Activated CD8-positive, alpha-beta memory T cell treated with anti-CD3 and anti-CD28 coated beads, Interleukin-2, amount 10 ng/mL, durations not matched to agents 7 days and 5 days (primary cell): ENCODE results near the gene ACOX1. TPM values are rescaled to one million over a fixed set of nuclear protein-coding genes. Genes with fewer than 3 reads are reported as not detected.

Source experiments
- ATAC-seq: fragments of 150-1000 bp; cut with Tn5 transposase; one replicate; pipeline ENCODE4 v1.10.0; 2021; ENCODE audit warnings: moderate library complexity
- CTCF ChIA-PET: fragments of 350-600 bp; sonication (Branson Sonifier 250); formaldehyde crosslinking; loops from one replicate; lab custom pipeline; 2021; ENCODE audit warnings: antibody characterized with exemption; lab: Charles Lee
- DNase-seq: peaks from one replicate; pipeline ENCODE4 v3.0.0-alpha.2; 2020
- H3K27ac Mint-ChIP-seq: one replicate; pipeline ENCODE4 v1.8.0; 2021; ENCODE audit warnings: mild to moderate bottlenecking, mixed read lengths
- H3K27me3 Mint-ChIP-seq: one replicate; pipeline ENCODE4 v1.8.0; 2021; ENCODE audit warnings: mixed read lengths
- H3K36me3 Mint-ChIP-seq: one replicate; pipeline ENCODE4 v1.8.0; 2021; ENCODE audit warnings: mild to moderate bottlenecking, mixed read lengths
- H3K4me1 Mint-ChIP-seq: one replicate; pipeline ENCODE4 v1.8.0; 2021; ENCODE audit warnings: mixed read lengths
- H3K4me3 Mint-ChIP-seq: one replicate; pipeline ENCODE4 v1.8.0; 2021; ENCODE audit warnings: mild to moderate bottlenecking, moderate library complexity, mixed read lengths
- H3K9me3 Mint-ChIP-seq: one replicate; pipeline ENCODE4 v1.8.0; 2022; ENCODE audit warnings: low read depth, mixed read lengths
- total RNA-seq, 2 experiments: library from RNA; stranded (reverse); gene quantifications; one replicate each; pipeline ENCODE4 v1.2.3, GENCODE V29; 2021

The ACOX1 gene
- total RNA-seq, 2 experiments from 2014 or later = 28.8 to 33.8 TPM

DNA sequence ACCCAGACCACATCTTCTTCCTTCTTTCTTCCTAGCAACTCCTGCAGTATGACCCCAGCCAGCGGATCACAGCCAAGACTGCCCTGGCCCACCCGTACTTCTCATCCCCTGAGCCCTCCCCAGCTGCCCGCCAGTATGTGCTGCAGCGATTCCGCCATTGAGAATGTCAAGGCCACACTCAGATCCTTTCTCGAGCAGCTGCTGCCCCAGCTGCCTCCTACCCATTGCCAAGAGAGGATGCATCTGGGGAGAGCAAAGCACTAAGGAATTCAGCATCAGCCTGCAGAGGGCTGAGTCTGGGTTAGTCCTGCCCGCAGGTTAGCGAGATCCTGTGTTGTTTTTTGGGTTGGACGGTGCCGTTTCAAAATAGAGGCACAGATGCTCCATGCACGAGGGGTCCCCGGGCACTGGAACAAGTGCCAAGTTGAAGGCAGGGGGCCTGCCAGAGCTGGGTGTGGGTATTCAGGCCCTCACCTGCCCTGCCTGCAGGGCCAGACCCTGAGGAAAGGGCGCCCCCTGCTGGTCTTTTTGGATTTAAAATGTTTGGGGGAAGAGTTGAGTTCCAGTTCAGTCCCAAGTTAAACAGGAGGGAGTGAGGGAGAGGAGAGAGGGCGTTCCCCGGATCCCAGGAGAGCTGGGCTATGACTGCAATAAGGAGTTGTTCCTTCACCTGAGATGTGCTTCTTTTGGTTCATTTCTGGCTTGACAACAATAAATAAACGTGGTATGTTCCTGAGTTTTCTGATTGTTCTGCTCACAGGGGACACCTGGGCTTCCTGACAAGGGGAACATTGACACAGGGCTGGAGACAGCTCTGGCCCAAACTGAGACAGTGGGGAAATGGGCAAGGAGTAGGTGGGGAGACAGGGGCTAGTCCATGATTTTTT is 26.5 kb upstream of the ACOX1 start:
- DNase-seq (peak; percentile 88), ATAC-seq (peak; percentile 75)
- H3K4me1 Mint-ChIP-seq = no peaks in the 10 kb centered on the region
- no peaks in the 10 kb centered on the region for H3K36me3 Mint-ChIP-seq
- CTCF ChIA-PET = interaction anchor here (0.9 to 13.4 kb wide), 33 partner anchors 9 to 408 kb away, joined by 3 to 135 read pairs (median 5); partner anchors contain the start of genes GALK1, MRPL38, SPHK1 and TRIM65
- H3K4me3 Mint-ChIP-seq = no peak overlapping the region
- no peaks in the 10 kb centered on the region for H3K27me3 Mint-ChIP-seq
- H3K9me3 Mint-ChIP-seq = no peaks in the 10 kb centered on the region
- H3K27ac Mint-ChIP-seq = peak overlapping the region; percentile 14

DNA sequence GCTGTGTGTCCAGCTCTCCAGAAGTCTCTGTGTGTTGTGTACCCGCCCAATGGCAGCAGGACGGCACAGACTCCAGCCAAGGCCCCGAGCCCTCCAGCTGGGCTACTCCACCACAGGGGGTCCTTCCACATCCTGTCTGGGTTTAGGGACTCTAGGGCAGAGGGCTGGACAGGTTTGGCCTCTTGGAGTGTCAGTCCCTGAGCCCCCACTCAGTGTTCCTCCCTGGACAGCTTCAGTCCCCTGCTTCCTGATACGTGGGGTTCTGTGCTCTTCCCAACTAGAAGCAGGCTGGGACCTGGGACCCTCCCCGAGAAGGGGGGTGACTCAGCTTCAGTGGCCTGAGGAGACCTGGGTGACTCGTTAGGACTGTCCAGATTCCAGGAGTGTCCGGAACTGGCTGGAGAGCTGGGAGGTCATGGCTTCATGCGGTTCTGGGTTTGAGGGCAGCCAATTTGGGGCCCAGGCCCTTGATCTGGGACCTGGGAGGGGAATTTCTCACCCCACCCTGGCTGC is 25.8 kb upstream of the ACOX1 start:
- H3K9me3 Mint-ChIP-seq = no peaks in the 10 kb centered on the region
- H3K4me1 Mint-ChIP-seq = no peaks in the 10 kb centered on the region
- ATAC-seq (no peak), DNase-seq (no peak)
- no peaks in the 10 kb centered on the region for H3K36me3 Mint-ChIP-seq
- H3K4me3 Mint-ChIP-seq = no peak overlapping the region
- CTCF ChIA-PET = interaction anchor here (0.9 to 13.4 kb wide), 30 partner anchors 8 to 409 kb away, joined by 3 to 135 read pairs (median 5); partner anchors contain the start of genes FBF1, GALK1, MRPL38 and SPHK1
- no peak overlapping the region for H3K27ac Mint-ChIP-seq
- no peaks in the 10 kb centered on the region for H3K27me3 Mint-ChIP-seq

DNA sequence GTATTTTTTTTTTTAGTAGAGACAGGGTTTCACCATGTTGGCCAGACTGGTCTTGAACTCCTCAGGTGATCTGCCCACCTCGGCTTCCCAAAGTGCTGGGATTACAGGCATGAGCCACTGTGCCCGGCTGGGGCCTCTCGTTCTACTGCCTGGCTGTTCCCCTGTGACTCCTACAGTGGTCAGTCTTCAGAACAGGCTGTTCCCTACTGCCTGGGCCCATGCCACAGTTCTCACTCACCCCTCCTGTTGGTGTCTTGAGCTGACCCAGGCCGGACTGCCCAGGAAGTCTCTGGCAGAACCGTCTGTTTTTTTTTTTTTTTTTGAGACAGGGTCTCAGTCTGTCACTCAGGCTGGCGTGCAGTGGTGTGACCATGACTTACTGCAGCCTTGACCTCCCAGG is 24.9 kb upstream of the ACOX1 start:
- no peaks in the 10 kb centered on the region for H3K9me3 Mint-ChIP-seq
- DNase-seq = no peak
- CTCF ChIA-PET = interaction anchor here (0.9 to 13.4 kb wide), 11 partner anchors 13 to 381 kb away, joined by 3 to 135 read pairs (median 8); partner anchors contain the start of genes FBF1, GALK1, MRPL38 and SPHK1
- H3K4me1 Mint-ChIP-seq = no peaks in the 10 kb centered on the region
- no peak overlapping the region for H3K27ac Mint-ChIP-seq
- no peak for ATAC-seq
- H3K4me3 Mint-ChIP-seq = no peak overlapping the region
- H3K36me3 Mint-ChIP-seq = no peaks in the 10 kb centered on the region
- no peaks in the 10 kb centered on the region for H3K27me3 Mint-ChIP-seq

DNA sequence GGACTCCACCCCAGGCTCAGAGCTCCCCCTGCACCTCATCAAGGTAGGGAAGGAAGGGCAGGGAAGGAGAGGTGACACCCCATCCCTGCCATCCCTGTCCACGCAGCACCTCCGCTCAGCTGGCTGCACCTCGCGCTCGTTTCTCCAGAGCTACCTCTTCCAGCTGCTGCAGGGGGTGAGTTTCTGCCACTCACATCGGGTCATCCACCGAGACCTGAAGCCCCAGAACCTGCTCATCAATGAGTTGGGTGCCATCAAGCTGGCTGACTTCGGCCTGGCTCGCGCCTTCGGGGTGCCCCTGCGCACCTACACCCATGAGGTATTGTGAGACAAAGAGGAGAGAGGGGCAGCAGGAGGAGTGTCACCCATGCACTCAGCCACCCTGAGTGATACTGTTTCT is 23.1 kb upstream of the ACOX1 start:
- no peak for ATAC-seq

DNA sequence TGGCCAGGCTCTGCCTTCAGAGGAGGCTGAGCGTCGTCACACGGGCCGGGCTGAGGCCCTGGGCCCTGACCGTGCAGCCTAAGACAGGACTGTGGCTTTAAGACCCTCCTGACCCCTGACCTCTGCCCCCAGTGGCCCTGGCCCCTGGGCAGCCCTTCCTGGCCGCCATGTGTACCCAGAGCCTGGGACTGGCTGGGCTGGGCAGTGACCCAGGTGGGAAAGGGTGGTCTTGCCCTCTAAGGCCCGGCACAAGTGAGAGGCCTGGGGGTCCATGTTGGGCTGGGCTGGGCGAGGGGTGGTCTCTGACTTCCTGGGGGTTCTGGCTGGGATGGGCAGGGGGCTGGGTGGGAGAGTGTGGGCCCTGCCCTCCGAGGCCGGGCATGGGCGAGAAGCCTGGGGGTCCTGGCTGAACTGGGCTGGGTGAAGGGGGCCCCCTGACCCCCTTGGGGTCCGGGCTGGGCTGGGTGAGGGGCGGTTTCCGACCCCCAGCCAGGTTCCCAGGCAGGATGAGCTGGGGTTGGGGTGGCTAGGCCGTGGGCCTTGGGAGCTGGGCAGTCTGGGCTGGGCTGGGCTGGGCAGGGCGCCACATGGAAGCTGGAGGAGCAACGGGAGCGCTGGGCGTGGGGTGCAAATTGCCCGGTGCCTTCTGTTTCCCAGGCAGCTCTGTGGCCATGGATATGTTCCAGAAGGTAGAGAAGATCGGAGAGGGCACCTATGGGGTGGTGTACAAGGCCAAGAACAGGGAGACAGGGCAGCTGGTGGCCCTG is 22.0 kb upstream of the ACOX1 start, which contains the start of gene CDK3:
Gene CDK3, plus strand, starts transcription at position 101 of the 767 bp plus-strand sequence. Its CDS starts 571 bp downstream, at position 672.
- CTCF ChIA-PET = interaction anchor here (0.6 to 13.4 kb wide), 20 partner anchors 9 to 539 kb away, joined by 3 to 135 read pairs (median 4); partner anchors contain the start of genes ACOX1, MRPL38, SPHK1 and TEN1
- H3K9me3 Mint-ChIP-seq = no peaks in the 10 kb centered on the region
- peaks cover 14% of the 10 kb centered on the region for H3K4me1 Mint-ChIP-seq
- no peaks in the 10 kb centered on the region for H3K27me3 Mint-ChIP-seq
- H3K36me3 Mint-ChIP-seq = no peaks in the 10 kb centered on the region
- no peak for DNase-seq
- ATAC-seq = no peak
- no peak within 1 kb of the TSS for H3K4me3 Mint-ChIP-seq
- H3K27ac Mint-ChIP-seq = peak within 1 kb of the TSS; percentile 19

More for the DNA sequence above, 23.1 kb upstream of the ACOX1 start:
- Mint-ChIP-seq H3K9me3 (no peaks in the 10 kb centered on the region), H3K4me3 (no peak overlapping the region), H3K27ac (no peak overlapping the region), H3K27me3 (no peaks in the 10 kb centered on the region), H3K36me3 (no peaks in the 10 kb centered on the region), H3K4me1 (peaks cover 6% of the 10 kb centered on the region)
- CTCF ChIA-PET = interaction anchor here (0.9 to 13.4 kb wide), 8 partner anchors 11 to 383 kb away, joined by 3 to 135 read pairs (median 10); partner anchors contain the start of genes MRPL38, SPHK1 and TRIM65
- no peak for DNase-seq

DNA sequence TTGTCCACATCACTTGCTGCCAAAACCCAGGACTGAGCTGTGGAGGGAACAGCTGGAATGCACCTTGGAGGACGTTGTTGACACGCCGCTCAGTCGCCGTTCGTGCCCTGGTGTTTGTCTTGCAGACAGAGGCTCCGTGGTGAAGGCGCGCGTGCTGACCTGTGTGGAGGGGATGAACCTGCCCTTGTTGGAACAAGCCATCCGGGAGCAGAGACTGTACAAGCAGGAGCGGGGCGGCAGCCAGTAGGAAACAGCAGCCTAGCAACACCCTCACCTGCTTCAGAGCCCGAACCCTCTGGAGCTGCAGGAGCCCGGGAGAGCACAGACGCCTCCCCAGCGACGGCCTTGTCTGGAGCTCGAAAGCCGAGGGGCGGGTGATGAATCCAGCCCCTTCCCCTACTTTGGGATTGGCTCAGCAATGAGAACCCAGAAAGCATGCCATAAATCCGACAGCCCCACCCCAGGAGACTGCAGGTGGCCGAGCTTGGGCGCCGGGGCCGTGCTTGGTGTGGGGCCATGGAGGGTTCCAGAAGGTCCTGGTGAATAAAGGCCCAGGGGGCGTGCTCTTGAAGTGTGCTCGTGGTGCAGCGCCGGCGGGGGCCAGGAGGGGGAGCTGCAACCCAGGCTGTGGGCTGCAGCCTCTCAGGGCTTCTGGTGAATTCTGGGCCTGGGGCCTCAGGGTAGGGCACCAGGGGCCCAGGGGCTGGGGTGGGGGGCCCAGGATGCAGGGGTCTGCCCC is 21.2 kb upstream of the ACOX1 start:
- no peaks in the 10 kb centered on the region for H3K36me3 Mint-ChIP-seq
- CTCF ChIA-PET = interaction anchor here (0.6 to 13.4 kb wide), 18 partner anchors 10 to 539 kb away, joined by 3 to 135 read pairs (median 4); partner anchors contain the start of genes ACOX1, MRPL38 and TEN1
- ATAC-seq (peak; percentile 77), DNase-seq (peak; percentile 75)
- no peaks in the 10 kb centered on the region for H3K27me3 Mint-ChIP-seq
- no peaks in the 10 kb centered on the region for H3K9me3 Mint-ChIP-seq
- H3K27ac Mint-ChIP-seq = no peak overlapping the region
- H3K4me1 Mint-ChIP-seq = peaks cover 14% of the 10 kb centered on the region
- no peak overlapping the region for H3K4me3 Mint-ChIP-seq

DNA sequence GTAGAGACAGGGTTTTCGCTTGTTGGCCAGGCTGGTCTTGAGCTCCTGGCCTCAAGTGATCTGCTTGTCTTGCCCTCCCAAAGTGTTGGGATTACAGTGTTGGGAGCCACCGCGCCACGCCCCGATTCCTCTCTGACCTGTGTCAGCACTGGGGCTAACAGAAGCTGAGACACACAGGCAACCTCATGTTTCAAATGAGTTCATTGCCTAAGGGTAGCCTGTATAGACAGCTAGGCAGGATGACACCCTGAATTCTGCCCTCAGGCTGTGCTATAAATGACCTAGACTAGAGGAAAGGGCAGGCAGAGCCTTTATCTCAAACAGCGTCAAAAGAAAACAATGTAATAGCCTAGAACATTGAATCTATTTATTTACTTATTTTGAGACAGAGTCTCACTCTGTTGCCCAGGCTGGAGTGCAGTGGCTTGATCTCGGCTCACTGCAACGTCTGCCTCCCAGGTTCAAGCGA is 19.4 kb upstream of the ACOX1 start:
- DNase-seq (no peak), ATAC-seq (no peak)
- no peaks in the 10 kb centered on the region for H3K27me3 Mint-ChIP-seq
- H3K27ac Mint-ChIP-seq = no peak overlapping the region
- peaks cover 14% of the 10 kb centered on the region for H3K4me1 Mint-ChIP-seq
- H3K36me3 Mint-ChIP-seq = no peaks in the 10 kb centered on the region
- no peak overlapping the region for H3K4me3 Mint-ChIP-seq
- no peaks in the 10 kb centered on the region for H3K9me3 Mint-ChIP-seq
- CTCF ChIA-PET = interaction anchor here (0.6 to 13.4 kb wide), 7 partner anchors 14 to 94 kb away, joined by 3 to 135 read pairs (median 7); partner anchors contain the start of genes FBF1 and MRPL38

DNA sequence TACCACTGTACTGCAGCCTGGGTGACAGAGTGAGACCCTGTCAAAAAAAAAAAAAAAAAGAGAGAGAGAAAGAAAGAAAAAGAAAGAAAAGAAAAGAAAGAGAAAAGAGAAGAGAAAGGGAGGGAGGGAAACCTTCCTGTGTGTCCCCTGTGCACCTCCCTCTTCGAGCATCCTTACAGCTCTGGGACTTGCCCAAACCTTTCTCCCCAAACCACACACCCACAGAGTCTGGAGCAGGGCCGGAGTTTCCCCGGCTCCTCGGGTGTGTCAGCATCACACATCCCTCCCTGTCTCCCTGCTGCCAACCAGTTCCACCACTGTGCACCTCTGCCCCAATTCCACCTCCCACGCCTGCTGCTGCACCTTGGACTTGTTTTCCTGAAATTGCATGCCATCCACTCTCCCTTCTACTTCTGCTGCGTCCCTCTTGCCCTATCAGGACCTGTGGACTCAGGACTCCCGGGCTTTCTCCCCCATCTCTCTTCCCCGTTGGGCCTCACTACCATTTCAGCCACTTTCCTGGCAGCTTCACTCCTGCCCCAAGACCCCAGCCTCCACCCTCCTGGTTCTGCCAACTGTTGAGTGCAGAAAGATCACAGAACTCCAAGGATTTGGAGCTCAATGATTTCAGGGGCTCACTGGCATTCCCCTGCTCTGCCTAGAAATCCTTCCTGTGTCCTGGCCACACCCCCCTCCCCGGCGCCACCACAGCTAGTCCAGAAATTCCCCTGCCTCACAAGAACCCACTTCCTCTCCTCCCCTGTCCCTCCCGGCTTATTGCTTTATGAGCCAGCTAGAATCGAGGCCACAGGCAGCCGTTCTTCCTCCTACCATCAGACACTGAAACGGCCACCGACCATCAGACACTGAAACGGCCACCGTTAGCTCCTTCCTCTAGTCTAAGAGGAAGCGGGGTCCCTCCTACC is 18.0 kb upstream of the ACOX1 start:
- ATAC-seq (peak; percentile 32), DNase-seq (peak; percentile 54)
- Mint-ChIP-seq H3K4me3 (peak overlapping the region; percentile 25), H3K9me3 (no peaks in the 10 kb centered on the region), H3K27me3 (no peaks in the 10 kb centered on the region), H3K27ac (peak overlapping the region; percentile 79), H3K36me3 (no peaks in the 10 kb centered on the region), H3K4me1 (peaks cover 14% of the 10 kb centered on the region)
- CTCF ChIA-PET = interaction anchor here (0.6 to 13.4 kb wide), 11 partner anchors 9 to 1628 kb away, joined by 3 to 135 read pairs (median 6); partner anchors contain the start of gene MRPL38

DNA sequence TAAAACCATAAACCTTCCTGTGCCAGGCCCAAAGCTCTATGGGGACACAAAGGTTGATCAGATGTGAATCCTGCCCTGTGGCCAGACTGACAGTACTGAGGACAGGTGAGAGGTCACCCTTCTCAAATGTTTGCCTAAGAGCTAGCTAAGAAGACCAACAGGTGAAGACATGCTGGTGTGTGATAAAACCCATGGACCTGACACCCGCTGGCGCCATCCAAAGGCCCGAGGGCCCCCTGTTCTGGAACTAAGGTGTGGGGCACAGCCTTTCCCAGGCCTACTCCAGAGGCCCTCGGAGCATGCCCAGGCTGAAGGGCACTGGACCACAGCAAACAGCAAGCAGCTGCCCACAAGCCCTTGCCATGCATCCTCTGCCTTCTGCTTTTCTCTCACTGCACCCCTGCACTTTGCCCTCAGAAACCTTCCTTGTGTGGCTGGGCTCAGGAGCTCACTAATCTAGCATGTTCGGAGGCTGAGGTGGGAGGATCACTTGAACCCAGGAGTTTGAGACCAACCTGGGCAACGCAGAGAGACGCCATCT is 16.5 kb upstream of the ACOX1 start:
- Mint-ChIP-seq H3K9me3 (no peaks in the 10 kb centered on the region), H3K4me3 (no peak overlapping the region), H3K36me3 (peaks cover 4% of the 10 kb centered on the region), H3K27ac (no peak overlapping the region), H3K4me1 (peaks cover 14% of the 10 kb centered on the region), H3K27me3 (no peaks in the 10 kb centered on the region)
- ATAC-seq (no peak), DNase-seq (no peak)
- CTCF ChIA-PET = interaction anchor here (1.4 to 13.4 kb wide), 6 partner anchors 10 to 91 kb away, joined by 3 to 135 read pairs (median 10); partner anchors contain the start of gene MRPL38

DNA sequence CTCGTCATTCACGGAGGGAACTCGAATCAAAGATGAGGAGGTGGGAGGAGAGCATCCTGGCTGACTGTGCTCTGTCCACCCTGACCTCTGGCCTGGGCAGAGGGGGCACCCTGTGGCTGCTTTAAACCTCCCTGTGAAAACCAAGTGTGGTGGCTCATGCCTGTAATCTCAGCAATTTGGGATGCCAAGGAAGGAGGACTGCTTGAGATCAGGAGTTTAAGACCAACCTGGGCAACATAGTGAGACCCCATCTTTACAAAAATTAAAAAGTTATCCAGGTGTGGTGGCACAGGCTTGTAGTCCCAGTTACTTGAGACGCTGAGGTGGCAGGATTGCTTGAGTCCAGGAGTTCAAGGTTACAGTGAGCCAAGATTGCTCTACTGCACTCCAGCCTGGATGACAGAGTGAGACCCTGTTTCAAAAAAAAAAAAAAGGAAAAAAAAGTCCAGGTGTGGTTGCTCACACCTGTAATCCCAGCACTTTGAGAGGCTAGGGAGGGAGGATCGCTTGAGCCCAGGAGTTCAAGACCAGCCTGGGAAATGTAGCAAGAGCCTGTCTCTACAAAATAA is 15.9 kb upstream of the ACOX1 start:
- ATAC-seq (no peak), DNase-seq (no peak)
- H3K27ac Mint-ChIP-seq = no peak overlapping the region
- CTCF ChIA-PET = interaction anchor here (1.4 to 13.4 kb wide), 2 partner anchors 10 to 22 kb away, joined by 3 to 135 read pairs; no protein-coding TSS in a partner anchor
- peaks cover 4% of the 10 kb centered on the region for H3K36me3 Mint-ChIP-seq
- H3K4me1 Mint-ChIP-seq = peaks cover 14% of the 10 kb centered on the region
- H3K4me3 Mint-ChIP-seq = no peak overlapping the region
- H3K9me3 Mint-ChIP-seq = no peaks in the 10 kb centered on the region
- no peaks in the 10 kb centered on the region for H3K27me3 Mint-ChIP-seq
